ENCODE results near the gene LGALS4.
"Not testable (repeated sequence)": the region's sequence is repeated elsewhere in the genome, so short reads cannot be mapped to it uniquely, and the experiment has no call there.

The LGALS4 gene, protein sequence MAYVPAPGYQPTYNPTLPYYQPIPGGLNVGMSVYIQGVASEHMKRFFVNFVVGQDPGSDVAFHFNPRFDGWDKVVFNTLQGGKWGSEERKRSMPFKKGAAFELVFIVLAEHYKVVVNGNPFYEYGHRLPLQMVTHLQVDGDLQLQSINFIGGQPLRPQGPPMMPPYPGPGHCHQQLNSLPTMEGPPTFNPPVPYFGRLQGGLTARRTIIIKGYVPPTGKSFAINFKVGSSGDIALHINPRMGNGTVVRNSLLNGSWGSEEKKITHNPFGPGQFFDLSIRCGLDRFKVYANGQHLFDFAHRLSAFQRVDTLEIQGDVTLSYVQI

DNA sequence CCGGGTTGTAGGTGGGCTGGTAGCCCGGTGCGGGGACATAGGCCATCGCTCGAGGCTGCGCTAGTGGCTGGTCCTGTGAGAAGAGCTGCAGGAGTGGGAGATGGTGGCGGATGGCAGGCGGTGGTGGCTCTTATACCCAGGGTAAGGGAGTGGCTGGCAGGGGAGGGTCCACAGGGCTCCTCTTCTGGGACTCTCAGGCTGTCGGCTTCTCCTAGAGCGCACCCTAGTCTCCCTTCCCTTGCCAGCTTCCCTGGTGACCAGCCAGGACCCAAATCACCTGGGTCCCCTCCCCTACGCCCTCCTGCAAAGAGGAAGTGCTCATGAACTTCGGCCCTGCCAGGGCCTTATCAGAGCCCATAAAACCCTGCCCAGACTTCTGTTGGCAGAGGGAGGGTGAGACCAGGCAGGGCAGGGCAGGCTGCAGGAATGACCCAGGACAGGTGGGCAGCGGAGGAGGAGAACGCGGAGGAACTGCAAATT lies at the start of gene LGALS4:
LGALS4 (minus strand) TSS at position 105 of the 480 bp plus-strand sequence; CDS start at position 46, 59 bp downstream.
- H3K4me3 ChIP-seq (ENCODE audit: low read length), result no peak within 1 kb of the TSS
- H3K4me1 ChIP-seq (ENCODE audit: control insufficient read depth, insufficient read depth, low read length), result no peaks in the 10 kb centered on the region
- H3K9me3 ChIP-seq (ENCODE audit: control insufficient read depth, low read length), result no peaks in the 10 kb centered on the region
- H3K27me3 ChIP-seq (replicated peaks; ENCODE audit: control insufficient read depth, insufficient read depth, low read length), result no peaks in the 10 kb centered on the region
- DNase-seq (ENCODE audit: low read depth), result no peak
- H3K9ac ChIP-seq (ENCODE audit: low read length), result no peak within 1 kb of the TSS
- H3K36me3 ChIP-seq (ENCODE audit: control insufficient read depth, insufficient read depth, low read length, severe bottlenecking), result peaks cover 29% of the 10 kb centered on the region

GRCh38 chr19:38861368-38861767 lies 48.6 kb upstream of the LGALS4 start:
- Histone ChIP-seq H3K4me1 (ENCODE audit: control insufficient read depth, insufficient read depth, low read length) (peaks cover 14% of the 10 kb centered on the region), H3K27me3 (replicated peaks; ENCODE audit: control insufficient read depth, insufficient read depth, low read length) (no peaks in the 10 kb centered on the region)

DNA sequence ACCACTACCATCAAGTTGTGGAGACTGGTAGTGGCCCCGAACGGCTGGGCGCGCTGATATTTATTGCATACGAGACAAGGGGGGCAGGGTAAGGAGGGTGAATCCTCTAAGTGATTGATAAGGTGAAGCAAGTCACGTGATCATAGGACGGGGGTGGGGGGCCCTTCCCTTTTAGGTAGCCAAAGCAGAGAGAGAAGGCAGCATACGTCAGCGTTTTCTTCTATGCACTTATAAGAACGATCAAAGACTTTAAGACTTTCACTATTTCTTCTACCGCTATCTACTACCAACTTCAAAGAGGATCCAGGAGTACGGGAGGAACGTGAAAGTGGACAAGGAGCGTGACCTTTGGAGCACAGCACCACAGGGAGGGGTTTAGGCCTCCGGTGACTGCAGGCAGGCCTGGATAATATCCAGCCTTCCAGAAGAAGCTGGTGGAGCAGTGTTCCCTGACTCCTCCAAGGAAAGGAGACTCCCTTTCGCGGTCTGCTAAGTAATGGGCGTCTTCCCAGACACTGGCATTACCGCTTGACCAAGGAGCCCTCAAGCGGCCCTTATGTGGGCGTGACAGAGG lies 47.0 kb upstream of the LGALS4 start:
- not testable (repeated sequence) for H3K4me3 ChIP-seq (ENCODE audit: low read length); H3K9me3 ChIP-seq (ENCODE audit: control insufficient read depth, low read length); DNase-seq (ENCODE audit: low read depth); H3K9ac ChIP-seq (ENCODE audit: low read length); H3K36me3 ChIP-seq (ENCODE audit: control insufficient read depth, insufficient read depth, low read length, severe bottlenecking); H3K27me3 ChIP-seq (replicated peaks; ENCODE audit: control insufficient read depth, insufficient read depth, low read length)
- peaks cover 14% of the 10 kb centered on the region for H3K4me1 ChIP-seq (ENCODE audit: control insufficient read depth, insufficient read depth, low read length)

More at GRCh38 chr19:38861368-38861767, 48.6 kb upstream of the LGALS4 start:
- Histone ChIP-seq H3K36me3 (ENCODE audit: control insufficient read depth, insufficient read depth, low read length, severe bottlenecking) (no peaks in the 10 kb centered on the region), H3K9me3 (ENCODE audit: control insufficient read depth, low read length) (no peaks in the 10 kb centered on the region), H3K9ac (ENCODE audit: low read length) (no peak overlapping the region), H3K4me3 (ENCODE audit: low read length) (no peak overlapping the region)
- no peak for DNase-seq (ENCODE audit: low read depth)

- Histone ChIP-seq H3K27me3 (replicated peaks; ENCODE audit: control insufficient read depth, insufficient read depth, low read length) (no peaks in the 10 kb centered on the region), H3K9me3 (ENCODE audit: control insufficient read depth, low read length) (no peaks in the 10 kb centered on the region), H3K4me1 (ENCODE audit: control insufficient read depth, insufficient read depth, low read length) (peaks cover 8% of the 10 kb centered on the region), H3K9ac (ENCODE audit: low read length) (no peak overlapping the region), H3K36me3 (ENCODE audit: control insufficient read depth, insufficient read depth, low read length, severe bottlenecking) (no peaks in the 10 kb centered on the region), H3K4me3 (ENCODE audit: low read length) (no peak overlapping the region)
- no peak for DNase-seq (ENCODE audit: low read depth)
Observed at GRCh38 chr19:38856813-38857212, 44.1 kb upstream of the LGALS4 start.

DNA sequence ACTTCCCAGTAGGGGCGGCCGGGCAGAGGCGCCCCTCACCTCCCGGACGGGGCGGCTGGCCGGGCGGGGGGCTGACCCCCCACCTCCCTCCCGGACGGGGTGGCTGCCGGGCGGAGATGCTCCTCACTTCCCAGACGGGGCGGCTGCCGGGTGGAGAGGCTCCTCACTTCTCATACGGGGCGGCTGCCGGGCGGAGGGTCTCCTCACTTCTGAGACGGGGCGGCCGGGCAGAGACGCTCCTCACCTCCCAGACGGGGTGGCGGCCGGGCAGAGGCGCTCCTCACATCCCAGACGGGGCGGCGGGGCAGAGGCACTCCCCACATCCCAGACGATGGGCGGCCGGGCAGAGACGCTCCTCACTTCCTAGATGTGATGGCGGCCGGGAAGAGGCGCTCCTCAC lies 43.0 kb upstream of the LGALS4 start:
- not testable (repeated sequence) for H3K9me3 ChIP-seq (ENCODE audit: control insufficient read depth, low read length); H3K9ac ChIP-seq (ENCODE audit: low read length); H3K4me3 ChIP-seq (ENCODE audit: low read length); H3K27me3 ChIP-seq (replicated peaks; ENCODE audit: control insufficient read depth, insufficient read depth, low read length); H3K36me3 ChIP-seq (ENCODE audit: control insufficient read depth, insufficient read depth, low read length, severe bottlenecking); DNase-seq (ENCODE audit: low read depth)
- H3K4me1 ChIP-seq (ENCODE audit: control insufficient read depth, insufficient read depth, low read length), result peaks cover 16% of the 10 kb centered on the region

DNA sequence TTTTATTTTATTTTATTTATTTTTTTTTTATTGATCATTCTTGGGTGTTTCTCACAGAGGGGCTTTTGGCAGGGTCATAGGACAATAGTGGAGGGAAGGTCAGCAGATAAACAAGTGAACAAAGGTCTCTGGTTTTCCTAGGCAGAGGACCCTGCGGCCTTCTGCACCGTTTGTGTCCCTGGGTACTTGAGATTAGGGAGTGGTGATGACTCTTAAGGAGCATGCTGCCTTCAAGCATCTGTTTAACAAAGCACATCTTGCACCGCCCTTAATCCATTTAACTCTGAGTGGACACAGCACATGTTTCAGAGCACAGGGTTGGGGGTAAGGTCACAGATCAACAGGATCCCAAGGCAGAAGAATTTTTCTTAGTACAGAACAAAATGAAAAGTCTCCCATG lies 42.2 kb upstream of the LGALS4 start:
- H3K4me3 ChIP-seq (ENCODE audit: low read length); H3K36me3 ChIP-seq (ENCODE audit: control insufficient read depth, insufficient read depth, low read length, severe bottlenecking); H3K9me3 ChIP-seq (ENCODE audit: control insufficient read depth, low read length); H3K9ac ChIP-seq (ENCODE audit: low read length); DNase-seq (ENCODE audit: low read depth); H3K27me3 ChIP-seq (replicated peaks; ENCODE audit: control insufficient read depth, insufficient read depth, low read length): not testable (repeated sequence)
- H3K4me1 ChIP-seq (ENCODE audit: control insufficient read depth, insufficient read depth, low read length), result peaks cover 16% of the 10 kb centered on the region

DNA sequence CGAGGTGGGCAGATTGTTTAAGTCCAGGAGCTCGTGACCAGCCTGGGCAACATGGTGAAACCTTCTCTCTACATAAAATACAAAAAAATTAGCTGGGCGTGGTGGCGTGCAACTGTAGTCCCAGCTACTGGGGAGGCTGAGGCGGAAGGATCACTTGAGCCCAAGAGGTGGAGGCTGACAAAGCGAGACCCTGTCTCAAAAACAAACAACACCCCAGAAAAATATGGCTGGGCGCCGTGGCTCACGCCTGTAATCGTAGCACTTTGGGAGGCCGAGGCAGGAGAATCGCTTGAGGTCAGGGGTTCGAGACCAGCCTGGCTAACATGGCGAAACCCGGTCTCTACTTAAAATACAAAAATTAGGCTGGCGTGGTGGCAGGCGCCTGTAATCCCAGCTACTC lies 40.5 kb upstream of the LGALS4 start:
- no peaks in the 10 kb centered on the region for H3K36me3 ChIP-seq (ENCODE audit: control insufficient read depth, insufficient read depth, low read length, severe bottlenecking)

GRCh38 chr19:38852231-38853044 lies 39.7 kb upstream of the LGALS4 start:
- H3K4me1 ChIP-seq (ENCODE audit: control insufficient read depth, insufficient read depth, low read length), result peaks cover 25% of the 10 kb centered on the region
- no peaks in the 10 kb centered on the region for H3K9me3 ChIP-seq (ENCODE audit: control insufficient read depth, low read length)
- peak overlapping the region; percentile 85 for H3K4me3 ChIP-seq (ENCODE audit: low read length)
- peak; percentile 81 for DNase-seq (ENCODE audit: low read depth)
- H3K36me3 ChIP-seq (ENCODE audit: control insufficient read depth, insufficient read depth, low read length, severe bottlenecking), result peaks cover 2% of the 10 kb centered on the region
- no peaks in the 10 kb centered on the region for H3K27me3 ChIP-seq (replicated peaks; ENCODE audit: control insufficient read depth, insufficient read depth, low read length)
- peak overlapping the region; percentile 91 for H3K9ac ChIP-seq (ENCODE audit: low read length)

More for the DNA sequence above, 40.5 kb upstream of the LGALS4 start:
- no peaks in the 10 kb centered on the region for H3K9me3 ChIP-seq (ENCODE audit: control insufficient read depth, low read length)
- H3K4me1 ChIP-seq (ENCODE audit: control insufficient read depth, insufficient read depth, low read length), result peaks cover 18% of the 10 kb centered on the region
- DNase-seq (ENCODE audit: low read depth), result no peak
- no peaks in the 10 kb centered on the region for H3K27me3 ChIP-seq (replicated peaks; ENCODE audit: control insufficient read depth, insufficient read depth, low read length)
- peak overlapping the region; percentile 91 for H3K9ac ChIP-seq (ENCODE audit: low read length)
- peak overlapping the region; percentile 85 for H3K4me3 ChIP-seq (ENCODE audit: low read length)

- peak; percentile 99 for DNase-seq (ENCODE audit: low read depth)
- Histone ChIP-seq H3K27me3 (replicated peaks; ENCODE audit: control insufficient read depth, insufficient read depth, low read length) (no peaks in the 10 kb centered on the region), H3K4me1 (ENCODE audit: control insufficient read depth, insufficient read depth, low read length) (peaks cover 31% of the 10 kb centered on the region), H3K9me3 (ENCODE audit: control insufficient read depth, low read length) (no peaks in the 10 kb centered on the region), H3K4me3 (ENCODE audit: low read length) (peak overlapping the region; percentile 86), H3K9ac (ENCODE audit: low read length) (peak overlapping the region; percentile 92), H3K36me3 (ENCODE audit: control insufficient read depth, insufficient read depth, low read length, severe bottlenecking) (peaks cover 9% of the 10 kb centered on the region)
Observed at GRCh38 chr19:38851622-38852230, 39.0 kb upstream of the LGALS4 start.

- Histone ChIP-seq H3K9me3 (ENCODE audit: control insufficient read depth, low read length) (no peaks in the 10 kb centered on the region), H3K4me1 (ENCODE audit: control insufficient read depth, insufficient read depth, low read length) (peaks cover 31% of the 10 kb centered on the region), H3K27me3 (replicated peaks; ENCODE audit: control insufficient read depth, insufficient read depth, low read length) (no peaks in the 10 kb centered on the region), H3K4me3 (ENCODE audit: low read length) (peak overlapping the region; percentile 86), H3K9ac (ENCODE audit: low read length) (peak overlapping the region; percentile 92), H3K36me3 (ENCODE audit: control insufficient read depth, insufficient read depth, low read length, severe bottlenecking) (peaks cover 16% of the 10 kb centered on the region)
- no peak for DNase-seq (ENCODE audit: low read depth)
Observed at GRCh38 chr19:38850976-38851621, 38.4 kb upstream of the LGALS4 start.
